DOHH2 (cell line): ENCODE measurements around the gene SPAAR.
"Not testable (repeated sequence)": the region's sequence is repeated elsewhere in the genome, so short reads cannot be mapped to it uniquely, and the experiment has no call there.

Experiments
- H3F3A ChIP-seq: fragments of 200-600 bp; sonication (generic), shearing (Covaris generic); 2 replicates; pipeline ENCODE4 v1.6.0; 2016; ENCODE audit warnings: antibody characterized with exemption, mild to moderate bottlenecking; ENCODE audit not compliant: control insufficient read depth, insufficient read depth
- H3K27ac ChIP-seq: fragments of 200-600 bp; sonication (generic); 2 replicates; pipeline ENCODE4 v1.5.1; 2014; ENCODE audit warnings: low read depth, mild to moderate bottlenecking, low read length, moderate library complexity
- H3K27me3 ChIP-seq: fragments of 200-600 bp; sonication (generic); 2 replicates; pipeline ENCODE4 v1.6.1; 2014; ENCODE audit warnings: mild to moderate bottlenecking, low read length, mixed read lengths; ENCODE audit not compliant: control insufficient read depth
- H3K36me3 ChIP-seq: fragments of 200-600 bp; sonication (generic); 2 replicates; pipeline ENCODE4 v1.6.1; 2014; ENCODE audit warnings: mild to moderate bottlenecking, low read length, moderate library complexity, mixed read lengths; ENCODE audit not compliant: control insufficient read depth
- H3K4me1 ChIP-seq: fragments of 200-600 bp; sonication (generic); 2 replicates; pipeline ENCODE4 v1.6.1; 2014; ENCODE audit warnings: mild to moderate bottlenecking, low read length, mixed read lengths; ENCODE audit not compliant: control insufficient read depth
- H3K4me2 ChIP-seq: fragments of 200-600 bp; sonication (generic); 2 replicates; pipeline ENCODE4 v1.6.0; 2014; ENCODE audit warnings: mild to moderate bottlenecking, low read length, moderate library complexity
- H3K4me3 ChIP-seq: fragments of 200-600 bp; sonication (generic); 2 replicates; pipeline ENCODE4 v1.5.1; 2014; ENCODE audit warnings: mild to moderate bottlenecking, low read length, mixed read lengths
- H3K79me2 ChIP-seq: fragments of 200-600 bp; sonication (generic); 2 replicates; pipeline ENCODE4 v1.6.1; 2014; ENCODE audit warnings: mild to moderate bottlenecking, low read length, mixed read lengths; ENCODE audit not compliant: control insufficient read depth
- H3K9me2 ChIP-seq: fragments of 200-600 bp; sonication (generic); replicated peaks from 2 replicates; pipeline ENCODE4 v1.6.1; 2014; ENCODE audit warnings: mild to moderate bottlenecking, low read length, mixed read lengths; ENCODE audit not compliant: control insufficient read depth
- H3K9me3 ChIP-seq: fragments of 200-600 bp; sonication (generic); 2 replicates; pipeline ENCODE4 v1.6.1; 2014; ENCODE audit warnings: antibody characterized with exemption, low read length, mixed read lengths; ENCODE audit not compliant: control insufficient read depth, insufficient read depth
- H4K20me1 ChIP-seq: fragments of 200-600 bp; sonication (generic); 2 replicates; pipeline ENCODE4 v1.6.0; 2014; ENCODE audit warnings: low read depth, mild to moderate bottlenecking, antibody characterized with exemption, low read length, moderate library complexity; ENCODE audit not compliant: control insufficient read depth, insufficient read depth
- CTCF ChIP-seq: fragments of 200-600 bp; sonication (generic); IDR thresholded peaks from one replicate; pipeline ENCODE4 v1.5.1; 2014; ENCODE audit warnings: antibody characterized with exemption, mild to moderate bottlenecking, low read depth, low read length; ENCODE audit not compliant: poor library complexity, severe bottlenecking
- EZH2phosphoT487 ChIP-seq: fragments of 200-600 bp; sonication (generic); IDR thresholded peaks from 2 replicates; pipeline ENCODE4 v1.6.1; 2017; ENCODE audit warnings: borderline replicate concordance, mild to moderate bottlenecking, antibody characterized with exemption, low read length, moderate library complexity, mixed read lengths

Gene SPAAR

GRCh38 chr9:35933550-35934067, 24.3 kb downstream of the SPAAR start:
- no peak overlapping the region for H3K27ac ChIP-seq
- H3K36me3 ChIP-seq, result no peaks in the 10 kb centered on the region
- no peak for TF ChIP-seq CTCF
- no peak for TF ChIP-seq EZH2phosphoT487
- no peaks in the 10 kb centered on the region for H4K20me1 ChIP-seq
- no peaks in the 10 kb centered on the region for H3K27me3 ChIP-seq
- no peak overlapping the region for H3K4me3 ChIP-seq
- no peaks in the 10 kb centered on the region for H3K79me2 ChIP-seq
- no peak overlapping the region for H3K4me2 ChIP-seq
- H3K9me2 ChIP-seq, result no peaks in the 10 kb centered on the region
- no peaks in the 10 kb centered on the region for H3K9me3 ChIP-seq
- H3F3A ChIP-seq, result peaks cover 7% of the 10 kb centered on the region
- H3K4me1 ChIP-seq, result peaks cover 21% of the 10 kb centered on the region

- not testable (repeated sequence) for H3K4me2 ChIP-seq, H3K36me3 ChIP-seq
Measured at GRCh38 chr9:35934069-35934468, 24.8 kb downstream of the SPAAR start.

GRCh38 chr9:35935261-35935660, 26.0 kb downstream of the SPAAR start:
- no peak for TF ChIP-seq EZH2phosphoT487
- no peak for TF ChIP-seq CTCF
- Histone ChIP-seq H3K4me3 (no peak overlapping the region), H3K4me1 (peaks cover 37% of the 10 kb centered on the region), H3K27ac (no peak overlapping the region), H3K9me2 (no peaks in the 10 kb centered on the region), H3K27me3 (no peaks in the 10 kb centered on the region), H3K9me3 (no peaks in the 10 kb centered on the region), H3K79me2 (no peaks in the 10 kb centered on the region), H3F3A (peaks cover 13% of the 10 kb centered on the region), H3K4me2 (no peak overlapping the region), H4K20me1 (no peaks in the 10 kb centered on the region), H3K36me3 (no peaks in the 10 kb centered on the region)

More at GRCh38 chr9:35934069-35934468, 24.8 kb downstream of the SPAAR start:
- not testable (repeated sequence) for H3K27me3 ChIP-seq, H3K9me2 ChIP-seq, H4K20me1 ChIP-seq, H3K27ac ChIP-seq, H3K79me2 ChIP-seq, H3K9me3 ChIP-seq, H3K4me3 ChIP-seq, H3F3A ChIP-seq
- peaks cover 26% of the 10 kb centered on the region for H3K4me1 ChIP-seq

GRCh38 chr9:35935755-35936509, 26.6 kb downstream of the SPAAR start:
- Histone ChIP-seq H3K9me3 (no peaks in the 10 kb centered on the region), H3K27me3 (no peaks in the 10 kb centered on the region), H3K4me1 (peaks cover 44% of the 10 kb centered on the region), H3K4me2 (no peak overlapping the region), H4K20me1 (no peaks in the 10 kb centered on the region), H3K4me3 (no peak overlapping the region), H3K9me2 (no peaks in the 10 kb centered on the region), H3K79me2 (no peaks in the 10 kb centered on the region), H3F3A (peaks cover 13% of the 10 kb centered on the region), H3K27ac (no peak overlapping the region), H3K36me3 (no peaks in the 10 kb centered on the region)
- TF ChIP-seq CTCF (no peak), EZH2phosphoT487 (no peak)
